Measurements from ENCODE around the gene GPR37L1.

Gene GPR37L1, protein sequence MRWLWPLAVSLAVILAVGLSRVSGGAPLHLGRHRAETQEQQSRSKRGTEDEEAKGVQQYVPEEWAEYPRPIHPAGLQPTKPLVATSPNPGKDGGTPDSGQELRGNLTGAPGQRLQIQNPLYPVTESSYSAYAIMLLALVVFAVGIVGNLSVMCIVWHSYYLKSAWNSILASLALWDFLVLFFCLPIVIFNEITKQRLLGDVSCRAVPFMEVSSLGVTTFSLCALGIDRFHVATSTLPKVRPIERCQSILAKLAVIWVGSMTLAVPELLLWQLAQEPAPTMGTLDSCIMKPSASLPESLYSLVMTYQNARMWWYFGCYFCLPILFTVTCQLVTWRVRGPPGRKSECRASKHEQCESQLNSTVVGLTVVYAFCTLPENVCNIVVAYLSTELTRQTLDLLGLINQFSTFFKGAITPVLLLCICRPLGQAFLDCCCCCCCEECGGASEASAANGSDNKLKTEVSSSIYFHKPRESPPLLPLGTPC

DNA sequence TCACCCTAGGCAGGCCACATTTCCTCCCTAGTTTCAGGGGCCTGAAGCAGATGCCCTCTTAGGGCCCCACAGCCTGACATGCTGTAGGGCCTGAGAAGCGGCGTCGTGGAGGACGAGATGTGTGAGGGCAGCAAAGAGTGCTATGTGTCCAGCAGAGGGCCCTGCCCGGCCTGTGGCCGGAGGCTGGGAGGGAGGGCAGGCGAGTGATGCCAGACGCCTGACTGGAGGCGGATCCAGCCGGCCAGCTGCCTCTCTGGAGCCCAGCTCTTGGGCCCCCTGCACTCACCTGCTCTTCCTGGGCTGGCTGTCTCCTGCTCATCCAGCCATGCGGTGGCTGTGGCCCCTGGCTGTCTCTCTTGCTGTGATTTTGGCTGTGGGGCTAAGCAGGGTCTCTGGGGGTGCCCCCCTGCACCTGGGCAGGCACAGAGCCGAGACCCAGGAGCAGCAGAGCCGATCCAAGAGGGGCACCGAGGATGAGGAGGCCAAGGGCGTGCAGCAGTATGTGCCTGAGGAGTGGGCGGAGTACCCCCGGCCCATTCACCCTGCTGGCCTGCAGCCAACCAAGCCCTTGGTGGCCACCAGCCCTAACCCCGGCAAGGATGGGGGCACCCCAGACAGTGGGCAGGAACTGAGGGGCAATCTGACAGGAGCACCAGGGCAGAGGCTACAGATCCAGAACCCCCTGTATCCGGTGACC is at the start of gene GPR37L1:
TSS of gene GPR37L1 (plus strand) at position 279 of the 697 bp plus-strand sequence. CDS start at position 326, 47 bp downstream.
- no peak for DNase-seq

DNA sequence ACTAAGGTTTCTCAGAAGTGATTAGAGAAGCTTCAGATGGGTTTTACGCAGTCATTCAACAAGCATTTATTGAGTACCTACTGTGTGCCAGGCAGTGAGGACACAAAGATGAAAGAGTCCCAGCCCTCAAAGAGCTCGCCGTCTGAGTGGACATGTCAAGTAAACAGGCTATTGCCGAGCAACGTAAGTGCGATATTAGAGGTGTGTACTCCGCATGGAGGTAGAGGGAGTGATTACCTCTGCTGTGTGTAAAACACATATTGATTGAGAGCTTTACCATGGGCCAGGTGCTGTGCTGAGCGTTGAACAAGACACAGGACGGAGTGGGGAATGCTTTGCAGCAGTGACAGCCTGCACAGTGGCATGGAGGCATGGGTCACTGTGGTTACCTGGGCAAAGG is 49.5 kb upstream of the GPR37L1 start:
- DNase-seq: no peak

DNA sequence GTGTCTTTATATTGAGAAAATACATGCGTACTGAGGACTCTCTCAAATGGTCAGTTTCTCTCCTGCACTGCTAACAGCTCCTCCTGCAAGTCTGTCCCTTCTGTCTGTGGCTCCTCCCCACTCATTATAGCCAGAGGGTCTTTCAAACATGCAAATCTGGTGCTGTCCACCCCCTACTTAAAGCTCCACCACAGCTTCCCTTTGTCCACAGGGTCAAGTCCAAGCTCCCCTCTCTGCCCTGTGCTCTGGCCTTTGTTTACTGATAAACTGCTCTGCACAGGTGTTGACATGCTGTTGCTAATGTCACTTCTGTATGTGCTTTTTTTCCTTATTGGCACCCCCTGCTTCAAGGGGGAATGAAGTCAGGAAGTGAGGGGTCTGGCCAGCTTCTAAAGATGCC is 47.7 kb upstream of the GPR37L1 start:
- DNase-seq: no peak

DNA sequence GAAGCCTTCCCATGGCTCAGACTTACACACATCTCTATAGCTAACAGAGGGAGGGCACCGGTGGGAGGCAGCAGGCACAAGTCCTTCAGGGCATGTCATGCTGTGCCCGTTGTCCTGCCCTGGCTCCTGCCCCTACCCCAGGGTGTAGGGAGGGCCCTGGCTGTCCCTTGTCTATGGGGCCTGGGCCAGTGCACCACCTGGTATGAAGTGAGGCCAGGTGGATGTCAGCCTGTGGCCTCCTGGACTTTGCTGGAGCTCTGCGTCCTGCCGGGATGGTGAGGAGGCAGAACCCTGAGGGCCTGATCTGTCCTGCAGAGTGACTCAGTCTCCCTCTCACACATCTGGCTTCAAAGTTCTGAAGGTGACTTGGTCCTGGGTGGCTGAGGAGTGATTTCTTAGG is 47.3 kb upstream of the GPR37L1 start:
- DNase-seq: no peak

DNA sequence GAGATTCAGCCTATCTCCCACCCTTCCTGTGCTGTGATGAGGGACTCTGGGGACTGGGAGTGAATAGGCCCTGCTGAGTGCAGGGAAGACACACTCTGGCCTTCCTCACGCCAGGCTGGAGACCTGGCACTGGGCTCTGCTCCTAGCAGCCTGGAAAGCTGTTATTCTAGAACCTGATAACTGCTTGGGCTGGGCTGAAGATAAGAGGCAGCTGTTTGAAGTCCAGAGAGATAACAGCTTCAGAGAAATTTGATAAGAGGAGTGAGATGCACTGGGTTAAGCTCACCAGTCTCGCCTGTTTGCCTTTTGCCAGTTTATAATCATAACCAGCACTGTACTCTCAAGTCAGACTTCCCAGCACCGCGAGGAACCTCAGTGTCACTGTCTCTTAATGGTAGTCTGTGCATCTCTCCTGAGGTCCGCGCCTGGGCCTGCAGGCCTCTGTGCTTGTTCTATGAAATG is 46.6 kb upstream of the GPR37L1 start:
- no peak for DNase-seq

DNA sequence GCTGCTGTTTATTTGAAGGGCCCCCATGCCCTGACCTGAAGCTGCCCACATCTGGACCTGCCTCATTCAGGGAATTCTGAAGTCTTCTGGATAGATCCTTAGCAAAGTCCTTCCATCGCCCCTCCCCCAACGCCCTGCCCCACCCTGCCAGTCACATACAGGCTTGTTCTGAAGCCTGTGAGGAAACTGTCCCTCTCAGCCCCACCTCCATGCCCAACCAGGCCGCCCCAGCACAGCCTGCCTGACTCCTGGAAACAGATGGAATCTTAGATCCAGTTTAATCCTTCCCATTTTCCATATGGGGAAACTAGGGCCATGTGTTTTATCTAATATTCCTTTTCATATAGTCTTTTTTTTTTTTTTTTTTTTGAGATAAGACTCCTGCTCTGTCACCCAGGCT is 44.5 kb upstream of the GPR37L1 start:
- DNase-seq: no peak

DNA sequence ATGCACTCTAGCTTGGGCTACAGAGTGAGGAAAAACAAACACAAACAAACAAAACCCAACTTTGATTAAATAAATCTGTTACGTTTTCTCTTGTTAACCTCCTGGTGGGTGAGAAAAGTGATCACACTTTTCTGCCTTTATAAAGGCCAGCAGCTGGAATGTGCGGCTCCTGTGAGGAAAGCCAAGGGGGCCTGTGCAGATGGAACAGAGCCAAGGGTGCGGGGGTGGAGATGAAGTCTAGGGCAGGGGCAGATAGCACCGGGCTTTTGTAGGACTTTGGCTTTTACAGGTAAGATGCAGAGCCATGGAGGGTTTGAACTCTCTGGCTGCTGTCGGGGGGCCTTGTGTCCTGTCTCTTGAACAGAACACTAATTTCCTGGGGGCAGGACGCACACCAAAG is 40.7 kb upstream of the GPR37L1 start:
- no peak for DNase-seq

DNA sequence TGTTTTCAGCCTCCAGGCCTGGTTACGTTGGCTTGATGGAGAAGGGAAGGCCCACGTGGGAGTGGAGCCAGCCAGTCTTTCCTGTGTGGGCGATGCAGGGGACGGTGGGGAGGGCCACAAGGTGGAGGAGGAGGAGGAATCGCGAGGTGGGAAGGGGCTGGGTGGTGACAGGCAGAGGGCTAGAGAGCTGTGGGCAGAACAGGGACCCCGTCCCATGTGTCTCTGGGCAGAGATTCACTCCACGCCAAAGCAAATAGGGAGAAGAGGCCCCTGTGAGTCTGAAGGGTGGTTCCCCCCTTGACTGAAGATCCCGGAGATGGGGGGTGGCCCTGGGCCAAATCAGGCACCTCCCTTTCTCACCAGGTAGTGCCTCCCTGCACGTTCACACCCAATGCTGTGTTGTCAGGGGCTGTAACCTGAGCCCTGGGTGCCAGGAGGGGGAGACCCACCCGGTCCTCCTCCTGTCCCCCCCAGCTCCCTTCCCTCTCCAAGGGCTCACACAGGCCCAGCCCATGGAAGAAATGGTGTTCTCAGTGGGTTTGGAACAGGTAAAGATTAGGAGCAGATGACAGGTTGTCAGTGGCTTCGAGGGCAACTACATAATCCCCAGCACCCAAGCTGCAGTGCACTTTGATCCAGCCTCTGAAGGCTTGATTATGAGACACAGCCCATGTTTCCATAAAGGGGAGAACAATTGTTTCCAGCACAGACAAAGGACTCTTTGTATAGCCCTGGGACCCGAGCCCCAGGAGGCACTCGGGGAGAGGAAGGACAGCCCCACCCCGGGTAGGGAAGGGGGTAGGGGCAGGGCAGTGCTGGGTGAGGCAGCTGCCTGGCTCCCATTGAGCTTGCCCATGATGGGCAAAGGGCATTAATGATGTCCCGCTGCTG is 37.7 kb upstream of the GPR37L1 start:
- DNase-seq: no peak

DNA sequence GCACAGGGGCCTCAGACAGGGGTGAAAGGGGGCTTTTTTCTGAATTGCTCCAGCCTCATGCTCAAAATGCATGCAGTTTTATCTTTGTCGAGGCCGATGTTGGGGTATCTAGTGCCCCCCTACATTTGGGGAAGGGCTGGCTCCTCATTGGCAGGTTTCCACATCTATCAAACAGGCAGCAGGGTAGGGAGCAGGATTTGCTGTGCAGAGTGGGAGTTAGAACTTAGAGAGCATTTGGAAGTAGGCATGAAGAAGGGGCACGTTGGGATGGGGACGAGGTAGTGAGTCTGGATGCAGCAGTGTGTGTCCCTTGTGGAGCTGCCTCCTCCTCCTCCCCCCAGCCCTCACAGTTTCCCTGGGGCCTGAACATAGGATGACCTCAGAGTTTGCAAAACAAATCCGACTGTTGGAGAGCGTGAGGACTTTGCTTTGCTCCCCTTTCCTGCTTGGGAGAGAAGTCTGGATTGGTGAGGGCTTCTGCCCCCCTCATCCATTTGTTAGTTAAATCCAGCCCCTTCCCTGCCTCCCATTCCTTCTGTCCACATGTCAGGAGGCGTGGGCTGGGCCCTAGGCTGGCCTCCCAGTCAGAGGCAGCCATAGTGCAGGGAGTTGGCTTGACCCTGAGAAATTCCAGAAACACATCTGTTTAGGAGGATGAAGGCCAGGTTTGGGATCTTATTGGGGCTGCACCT is 36.9 kb upstream of the GPR37L1 start:
- no peak for DNase-seq

DNA sequence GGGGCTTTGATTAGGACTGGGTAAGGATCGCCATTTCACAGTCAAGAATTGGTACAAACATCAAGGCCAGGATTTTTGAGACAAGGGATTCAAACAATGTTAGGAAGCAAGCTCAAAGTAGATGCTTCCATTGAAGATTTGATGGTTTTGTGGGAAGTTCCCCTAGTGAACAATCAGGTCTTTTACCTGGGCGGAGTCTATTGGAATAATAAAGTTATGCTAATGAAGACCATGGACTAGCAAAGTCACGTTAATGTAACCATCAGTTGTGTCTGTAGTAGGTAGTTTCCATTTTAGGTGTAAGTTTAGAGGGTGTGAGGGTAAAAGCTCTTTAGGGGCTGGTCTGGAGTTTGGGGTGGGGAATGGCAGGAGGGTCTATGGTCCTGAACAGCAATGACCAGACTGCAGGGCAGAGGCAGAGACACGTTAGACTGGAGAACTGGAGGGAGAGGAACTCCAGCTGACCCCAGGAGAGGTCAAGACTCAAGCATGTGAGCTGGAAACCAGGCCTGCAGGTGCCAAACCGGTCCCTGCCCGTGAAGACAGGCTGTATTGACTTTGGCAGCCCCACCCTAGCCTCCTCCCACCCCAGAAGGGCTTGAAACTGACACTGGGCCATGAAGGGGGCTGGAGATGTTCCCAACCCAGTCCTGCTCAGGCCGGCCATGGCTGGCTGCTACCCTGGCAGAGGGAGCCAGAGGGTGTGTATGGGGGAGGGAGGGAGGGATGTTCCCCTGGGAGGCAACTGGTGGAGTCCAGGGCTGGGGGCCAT is 36.0 kb upstream of the GPR37L1 start:
- DNase-seq: no peak

DNA sequence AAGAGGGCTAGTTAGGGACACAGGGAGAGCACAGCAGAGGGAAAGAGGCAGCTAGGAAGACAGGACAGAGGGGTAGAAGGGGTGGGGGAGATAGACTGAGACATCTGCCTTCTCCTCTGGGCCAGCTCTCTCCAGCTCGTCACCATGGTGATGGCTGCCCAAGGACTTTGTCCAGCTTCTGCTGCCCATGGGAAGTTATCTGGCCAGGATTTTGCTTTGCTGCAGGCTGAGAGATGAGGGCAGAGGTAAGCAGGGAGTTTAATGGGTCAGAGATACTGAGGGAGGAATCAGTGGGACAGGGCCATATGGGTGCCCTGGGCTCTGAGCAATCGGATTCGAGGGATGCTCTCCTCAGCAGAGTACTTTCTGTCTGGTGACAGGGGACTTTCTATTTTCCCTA is 34.5 kb upstream of the GPR37L1 start:
- DNase-seq: no peak

DNA sequence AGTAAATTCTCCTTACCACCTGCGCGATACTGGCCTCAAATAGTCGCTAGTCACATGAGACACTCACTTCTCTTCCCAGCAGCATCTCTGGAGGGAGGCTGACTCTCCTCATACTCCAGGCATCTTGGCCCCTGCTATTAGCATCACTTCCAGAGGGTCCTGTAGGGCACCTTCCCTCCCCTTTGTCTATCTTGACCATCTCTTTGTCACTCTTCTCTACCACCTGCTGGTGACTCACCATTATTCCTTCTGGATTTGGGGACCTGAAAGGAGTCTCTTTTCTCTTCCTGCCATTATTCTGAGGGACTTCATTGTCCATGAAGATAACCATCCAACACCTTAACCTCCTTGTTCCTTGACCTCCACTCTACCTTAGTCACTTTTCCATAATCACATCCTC is 31.7 kb upstream of the GPR37L1 start:
- DNase-seq: no peak

DNA sequence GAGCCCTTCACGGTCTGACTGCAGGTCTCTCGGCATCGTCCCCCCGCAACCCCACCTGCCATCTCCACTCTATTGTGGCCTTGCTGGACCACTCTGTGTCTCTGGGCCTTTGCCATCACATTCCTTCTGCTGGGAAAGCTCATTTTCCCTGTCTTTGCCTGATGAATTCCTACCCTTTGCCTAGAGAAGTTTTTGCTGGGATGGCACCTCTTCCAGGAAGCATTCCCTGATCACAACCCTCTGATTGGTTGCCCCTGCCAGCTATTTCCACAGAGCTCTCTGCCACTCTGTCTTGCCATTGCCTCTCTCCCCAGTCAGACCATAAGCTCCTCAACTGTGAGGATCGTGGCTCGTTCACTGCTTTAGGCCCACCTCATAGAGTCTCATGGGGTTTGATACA is 28.9 kb upstream of the GPR37L1 start:
- no peak for DNase-seq

DNA sequence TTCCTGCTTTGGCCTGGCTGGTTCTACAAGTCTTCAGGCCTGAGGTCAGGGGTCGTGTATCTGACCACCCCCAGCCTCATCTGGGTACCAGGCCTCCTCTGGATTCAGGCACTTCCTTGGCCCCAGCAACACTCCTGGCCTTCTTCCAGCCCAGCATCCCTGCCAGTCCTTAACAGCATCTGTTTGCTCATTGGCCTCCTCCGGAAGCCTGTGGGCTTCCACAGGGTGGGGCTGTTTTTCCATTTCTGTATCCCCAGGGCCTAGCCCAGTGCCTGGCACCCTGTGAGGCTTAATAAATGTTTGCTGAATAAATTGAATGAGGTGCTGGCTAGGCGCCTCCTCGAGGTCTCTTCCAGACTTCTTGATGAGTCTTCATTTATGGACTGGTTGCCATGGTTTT is 21.5 kb upstream of the GPR37L1 start:
- DNase-seq: no peak

DNA sequence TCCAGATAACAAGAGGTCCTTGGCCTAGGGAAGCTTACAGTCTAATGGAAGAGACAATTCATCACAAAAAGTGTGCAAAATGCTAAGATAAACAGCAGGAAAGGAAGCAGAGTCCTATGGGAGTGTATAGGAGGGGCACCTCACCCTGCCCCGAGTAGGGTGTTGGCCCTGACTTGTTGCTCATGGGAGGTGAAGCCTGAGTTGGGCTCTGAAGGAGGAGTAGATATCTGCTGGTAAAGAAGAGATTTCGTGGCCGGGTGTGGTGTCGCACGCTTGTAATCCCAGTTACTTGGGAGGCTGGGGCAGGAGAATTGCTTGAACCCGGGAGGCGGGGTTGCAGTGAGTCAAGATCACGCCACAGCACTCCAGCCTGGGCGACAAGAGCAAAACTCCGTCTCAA is 18.6 kb upstream of the GPR37L1 start:
- no peak for DNase-seq

DNA sequence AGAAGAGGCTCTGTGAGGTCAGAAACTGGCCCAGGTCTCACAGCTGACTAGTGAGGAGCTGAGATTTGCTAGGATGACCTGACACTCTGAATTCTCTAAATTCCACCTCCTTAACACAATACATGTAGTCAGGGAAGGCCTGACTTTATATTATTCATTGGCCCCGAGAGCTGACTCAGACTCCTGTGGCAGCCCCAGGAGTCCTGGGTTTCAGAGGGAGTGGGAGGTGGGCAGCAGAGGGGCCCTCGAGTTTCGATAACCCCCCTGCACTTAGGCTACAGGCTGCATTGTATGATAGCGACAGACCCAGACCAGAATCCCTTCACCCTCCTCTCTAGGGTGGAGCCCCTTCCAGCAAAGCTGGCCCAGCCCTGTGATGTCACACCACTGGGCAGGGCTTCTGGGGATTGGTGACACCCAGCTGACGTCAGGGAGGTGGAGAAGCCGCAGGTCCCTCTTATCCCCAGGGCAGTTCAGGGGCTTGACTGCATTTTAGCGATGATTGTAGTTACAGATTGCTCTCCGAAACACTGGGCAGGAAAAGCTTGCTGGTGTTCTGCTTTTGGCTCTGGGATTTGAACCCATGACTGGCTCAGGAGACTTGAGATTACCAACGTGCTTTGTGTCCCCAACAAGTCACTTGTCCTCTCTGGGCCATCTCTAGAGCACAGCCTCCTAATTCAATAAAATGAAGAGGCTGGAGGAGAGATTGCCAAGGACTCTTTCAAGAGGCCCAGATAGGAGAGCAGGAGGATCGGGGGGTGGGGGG is 17.0 kb upstream of the GPR37L1 start:
- DNase-seq: peak; percentile 52

DNA sequence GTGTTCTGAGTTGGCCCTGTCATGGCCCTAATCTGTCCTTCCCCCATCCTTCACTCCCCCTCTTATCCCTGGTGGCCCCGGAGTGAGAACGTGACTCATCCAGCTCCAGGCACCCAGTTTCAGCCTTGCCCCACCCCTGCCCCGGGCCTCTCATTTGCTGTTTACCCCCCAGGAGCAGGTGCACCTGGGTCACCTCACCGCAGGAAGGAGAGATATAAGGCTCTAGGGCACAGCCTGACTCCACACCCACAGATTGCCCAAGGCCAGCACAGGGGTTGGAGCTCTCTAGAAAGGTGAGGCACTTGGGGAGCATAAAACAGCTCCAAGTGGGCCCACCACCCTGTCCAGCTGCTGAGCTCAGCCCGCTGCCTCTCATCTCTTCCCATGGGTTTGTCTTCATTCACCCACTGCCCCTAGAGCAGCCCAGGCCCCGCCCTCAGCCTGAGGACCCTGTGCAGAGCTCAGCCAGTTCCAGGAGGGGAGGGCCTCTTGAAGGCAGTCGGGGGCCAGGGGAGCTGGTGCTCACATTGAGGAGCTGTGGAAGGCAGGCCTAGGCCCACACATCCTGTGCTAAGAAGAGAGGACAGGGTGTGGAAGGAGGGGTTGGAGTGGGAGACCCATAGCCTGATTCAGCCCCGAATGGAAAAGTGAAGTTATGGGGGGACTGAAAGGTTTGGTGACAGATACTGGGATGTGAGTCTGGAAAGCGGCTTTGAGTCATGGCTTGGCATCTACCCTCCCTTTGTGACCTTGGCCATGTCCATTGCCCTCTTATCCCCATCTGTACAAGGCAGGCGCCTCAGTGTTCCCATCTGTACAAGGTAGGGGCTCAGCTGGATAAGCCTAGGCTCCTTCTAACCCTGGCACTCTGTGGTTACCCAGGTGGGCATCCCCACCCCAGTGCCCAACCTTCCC is 16.1 kb upstream of the GPR37L1 start:
- DNase-seq: no peak

DNA sequence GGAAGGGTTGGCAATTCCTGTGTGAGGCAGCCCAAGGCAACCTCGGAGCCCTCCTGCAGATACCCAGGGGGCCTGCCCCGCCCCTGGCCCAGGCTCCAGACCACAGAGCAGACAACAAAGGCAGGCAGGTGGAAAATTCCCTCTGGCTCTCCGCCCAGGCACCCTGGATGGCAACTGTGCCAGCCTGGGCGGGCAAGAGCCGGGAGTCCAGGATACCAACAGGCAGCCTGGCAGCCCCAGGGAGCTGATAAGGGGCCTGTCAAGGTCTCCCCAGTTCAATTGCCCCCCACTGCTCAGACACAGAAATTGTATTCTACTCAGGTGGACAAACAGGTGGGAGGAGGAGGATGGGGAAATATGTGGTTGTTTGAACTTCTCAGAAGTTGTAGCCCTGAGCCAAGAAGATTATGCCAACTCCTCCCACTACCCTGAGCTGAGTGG is 15.4 kb upstream of the GPR37L1 start:
- no peak for DNase-seq

DNA sequence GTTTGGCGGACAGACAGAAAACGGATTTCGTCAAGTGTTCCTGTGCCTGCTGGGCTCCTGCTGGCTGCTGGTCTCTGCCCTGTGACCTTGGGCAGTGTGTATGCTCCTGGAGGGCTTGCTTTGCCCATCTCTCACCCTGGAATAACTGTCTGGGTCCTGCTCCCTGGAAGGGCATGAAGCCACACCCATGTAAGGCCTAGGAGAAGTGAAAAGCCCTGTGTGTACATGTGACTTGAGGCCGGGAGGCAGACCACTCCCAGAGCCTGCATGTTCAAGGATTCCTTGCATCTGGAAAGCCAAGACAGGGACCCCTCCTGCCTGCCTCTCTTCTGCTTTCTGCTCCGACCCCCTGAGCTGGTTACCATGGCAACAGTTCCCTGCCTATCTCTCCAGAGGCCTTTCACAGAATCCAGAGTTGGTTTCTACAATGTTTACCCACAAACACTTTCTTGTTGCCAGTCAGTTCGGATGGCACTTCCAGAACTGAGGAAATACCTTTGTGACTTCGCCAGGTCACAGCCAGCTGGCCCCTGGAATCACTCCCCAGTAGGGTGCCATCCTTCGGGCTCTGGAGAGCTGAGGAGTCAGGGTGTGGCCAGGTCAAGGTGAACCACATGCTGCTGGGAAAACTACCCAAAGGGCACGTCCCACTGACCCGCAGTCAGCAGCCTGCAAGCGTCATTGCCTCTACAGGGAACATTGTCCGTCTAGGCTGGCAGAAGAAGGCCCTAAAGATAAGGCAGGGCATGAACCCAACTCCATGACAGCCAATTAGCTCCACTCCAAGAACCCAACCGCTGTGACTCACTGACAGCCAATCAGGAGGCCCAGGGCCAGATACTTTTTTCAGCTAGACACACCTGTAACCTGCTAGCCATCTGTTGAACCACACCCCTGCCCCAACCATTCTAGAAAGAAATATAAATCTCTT is 14.7 kb upstream of the GPR37L1 start:
- DNase-seq: no peak
